Peyer's patch (tissue), 4 donors: ENCODE results near the gene AUTS2. TPM values are rescaled to one million over a fixed set of nuclear protein-coding genes. Genes with fewer than 3 reads are reported as not detected.

Experiments
- DNase-seq, 3 donors: peaks; one replicate each; pipeline ENCODE4 v3.0.0-alpha.2; 2017 to 2019
- H3K27ac ChIP-seq, 4 donors: fragments of 200-600 bp; sonication (generic); one replicate each; pipeline ENCODE4 v1.5.1; 2016 to 2019
- H3K27me3 ChIP-seq, 2 donors: fragments of 200-600 bp; sonication (generic); one replicate each; pipeline ENCODE4 v1.5.1; 2019
- H3K36me3 ChIP-seq, 3 donors: fragments of 200-600 bp; sonication (generic); one replicate each; pipeline ENCODE4 v1.5.1; 2016 to 2019
- H3K4me1 ChIP-seq, 4 donors: fragments of 200-600 bp; sonication (generic); one replicate each; pipeline ENCODE4 v1.5.1; 2016 to 2019
- H3K4me3 ChIP-seq, 4 donors: fragments of 200-600 bp; sonication (generic); 1 replicate in 3 of 4; 2 replicates in 1 of 4; pipeline ENCODE4 v1.5.1; 2016 to 2019; ENCODE audit warnings: mild to moderate bottlenecking in 1 of 4
- H3K9me3 ChIP-seq, 4 donors: fragments of 200-600 bp; sonication (generic); one replicate each; pipeline ENCODE4 v1.5.1; 2016 to 2019; ENCODE audit warnings: mild to moderate bottlenecking in 1 of 4
- POLR2A ChIP-seq, 2 donors: fragments of 450-650 bp; IDR thresholded peaks; one replicate each; pipeline ENCODE4 v1.5.1; 2017; ENCODE audit warnings: antibody characterized with exemption in 2 of 2, mild to moderate bottlenecking in 2 of 2, moderate library complexity in 2 of 2
- total RNA-seq, 4 donors: library from RNA; depleted of rRNA; stranded (reverse); fragments of >200 nt; gene quantifications; one replicate each; pipeline ENCODE4 v1.1.0, GENCODE V29; 2016
- TF ChIP-seq, protein P1 (sequence below), 6 experiments: fragments of 450-650 bp in 4 of 6; fragments of 200-600 bp in 2 of 6; sonication (generic) in 1 of 6; IDR thresholded peaks; one replicate each; pipeline ENCODE4 v1.5.1; 2017 to 2019; ENCODE audit warnings: antibody characterized with exemption in 6 of 6, mild to moderate bottlenecking in 3 of 6, moderate library complexity in 1 of 6

AUTS2 gene
- total RNA-seq, 4 donors from 2014 or later: 55.9 to 90.0 (median 72.6) TPM

DNA sequence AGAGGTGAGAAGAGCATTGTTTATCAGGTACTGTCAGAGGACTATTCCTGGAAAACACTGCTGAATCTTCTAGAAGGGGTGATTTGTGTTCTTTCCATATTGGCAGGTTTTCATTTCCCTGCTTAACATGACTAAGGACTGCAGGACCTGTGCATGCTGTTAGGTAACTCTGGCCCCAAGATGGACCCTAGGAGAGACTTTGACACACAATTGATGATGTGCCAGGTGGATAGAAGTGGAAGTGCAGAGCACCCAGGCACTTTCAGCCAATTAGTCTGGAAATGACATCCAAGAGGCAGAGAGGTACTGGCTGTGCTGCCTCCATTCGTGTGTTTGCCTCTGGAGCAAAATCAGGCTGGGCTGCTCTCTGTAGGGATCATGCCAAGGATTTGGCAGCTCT is 1037.4 kb downstream of the AUTS2 start:
- no peaks in the 10 kb centered on the region for H3K27me3 ChIP-seq
- no peak for TF ChIP-seq POLR2A (IDR thresholded peaks at IDR 0.05)
- TF ChIP-seq, protein P1, sequence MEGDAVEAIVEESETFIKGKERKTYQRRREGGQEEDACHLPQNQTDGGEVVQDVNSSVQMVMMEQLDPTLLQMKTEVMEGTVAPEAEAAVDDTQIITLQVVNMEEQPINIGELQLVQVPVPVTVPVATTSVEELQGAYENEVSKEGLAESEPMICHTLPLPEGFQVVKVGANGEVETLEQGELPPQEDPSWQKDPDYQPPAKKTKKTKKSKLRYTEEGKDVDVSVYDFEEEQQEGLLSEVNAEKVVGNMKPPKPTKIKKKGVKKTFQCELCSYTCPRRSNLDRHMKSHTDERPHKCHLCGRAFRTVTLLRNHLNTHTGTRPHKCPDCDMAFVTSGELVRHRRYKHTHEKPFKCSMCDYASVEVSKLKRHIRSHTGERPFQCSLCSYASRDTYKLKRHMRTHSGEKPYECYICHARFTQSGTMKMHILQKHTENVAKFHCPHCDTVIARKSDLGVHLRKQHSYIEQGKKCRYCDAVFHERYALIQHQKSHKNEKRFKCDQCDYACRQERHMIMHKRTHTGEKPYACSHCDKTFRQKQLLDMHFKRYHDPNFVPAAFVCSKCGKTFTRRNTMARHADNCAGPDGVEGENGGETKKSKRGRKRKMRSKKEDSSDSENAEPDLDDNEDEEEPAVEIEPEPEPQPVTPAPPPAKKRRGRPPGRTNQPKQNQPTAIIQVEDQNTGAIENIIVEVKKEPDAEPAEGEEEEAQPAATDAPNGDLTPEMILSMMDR (IDR thresholded peaks at IDR 0.05): no peak
- no peak for DNase-seq
- H3K4me1 ChIP-seq: no peaks in the 10 kb centered on the region
- no peak overlapping the region for H3K4me3 ChIP-seq
- no peaks in the 10 kb centered on the region for H3K9me3 ChIP-seq
- H3K36me3 ChIP-seq: no peaks in the 10 kb centered on the region
- no peak overlapping the region for H3K27ac ChIP-seq

DNA sequence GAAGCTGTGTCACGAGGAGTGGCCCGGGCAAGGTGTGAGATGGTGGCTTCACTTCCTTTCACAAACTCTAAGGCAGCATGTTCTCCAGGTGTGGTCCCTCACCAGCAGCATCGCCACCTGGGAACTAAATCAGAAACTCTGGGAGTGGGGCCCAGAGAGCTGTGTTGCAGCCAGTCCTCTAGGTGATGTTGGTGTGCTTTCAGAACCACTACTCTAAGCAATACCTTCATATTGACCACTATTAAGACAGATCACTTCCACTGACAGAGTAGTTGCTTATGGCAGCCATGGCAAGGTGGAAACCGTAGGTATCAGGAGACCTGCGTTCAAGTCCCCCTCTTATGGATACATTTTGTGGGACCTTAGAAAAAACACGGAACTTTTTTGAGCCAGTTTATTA is 1037.9 kb downstream of the AUTS2 start:
- H3K27ac ChIP-seq: no peak overlapping the region
- no peaks in the 10 kb centered on the region for H3K4me1 ChIP-seq
- no peak overlapping the region for H3K4me3 ChIP-seq
- DNase-seq: no peak
- no peaks in the 10 kb centered on the region for H3K27me3 ChIP-seq
- no peaks in the 10 kb centered on the region for H3K9me3 ChIP-seq
- no peaks in the 10 kb centered on the region for H3K36me3 ChIP-seq
- no peak for TF ChIP-seq POLR2A (IDR thresholded peaks at IDR 0.05)
- TF ChIP-seq, protein P1 (IDR thresholded peaks at IDR 0.05): no peak

- H3K27ac ChIP-seq: no peak overlapping the region
- H3K27me3 ChIP-seq: no peaks in the 10 kb centered on the region
- H3K4me1 ChIP-seq: no peaks in the 10 kb centered on the region
- H3K36me3 ChIP-seq: no peaks in the 10 kb centered on the region
- H3K4me3 ChIP-seq: no peak overlapping the region
- H3K9me3 ChIP-seq: no peaks in the 10 kb centered on the region
- DNase-seq: no peak
- TF ChIP-seq, protein P1 (IDR thresholded peaks at IDR 0.05): no peak
- TF ChIP-seq POLR2A (IDR thresholded peaks at IDR 0.05): no peak
Observed at GRCh38 chr7:70637726-70638125, 1039.5 kb downstream of the AUTS2 start.

- no peaks in the 10 kb centered on the region for H3K36me3 ChIP-seq
- H3K4me1 ChIP-seq: no peaks in the 10 kb centered on the region
- H3K9me3 ChIP-seq: no peaks in the 10 kb centered on the region
- H3K27me3 ChIP-seq: no peaks in the 10 kb centered on the region
- peak overlapping the region in 1 of 4 donors; percentile 0 for H3K27ac ChIP-seq
- no peak overlapping the region for H3K4me3 ChIP-seq
- TF ChIP-seq, protein P1 (IDR thresholded peaks at IDR 0.05): no peak
- no peak for TF ChIP-seq POLR2A (IDR thresholded peaks at IDR 0.05)
- no peak for DNase-seq
Observed at GRCh38 chr7:70638158-70639107, 1040.2 kb downstream of the AUTS2 start.

- Histone ChIP-seq H3K27ac (no peak overlapping the region), H3K4me3 (no peak overlapping the region), H3K4me1 (no peaks in the 10 kb centered on the region), H3K27me3 (no peaks in the 10 kb centered on the region), H3K9me3 (no peaks in the 10 kb centered on the region), H3K36me3 (no peaks in the 10 kb centered on the region)
- no peak for DNase-seq
- no peak for TF ChIP-seq POLR2A (IDR thresholded peaks at IDR 0.05)
- TF ChIP-seq, protein P1 (IDR thresholded peaks at IDR 0.05): no peak
Observed at GRCh38 chr7:70640266-70640833, 1042.1 kb downstream of the AUTS2 start.
